Heart left ventricle (tissue), 13 donors: ENCODE results near the gene LSM12.

ENCODE experiments used
- CTCF ChIP-seq, 12 donors: fragments of 200-600 bp; sonication (generic) in 4 of 12; IDR thresholded peaks; one replicate each; pipeline versions ENCODE4 v1.5.0 to v1.8.0; 2018 to 2022; ENCODE audit warnings: antibody characterized with exemption in 12 of 12, mild to moderate bottlenecking in 5 of 12
- POLR2A ChIP-seq, 2 donors: fragments of 450-650 bp; IDR thresholded peaks; one replicate each; pipeline ENCODE4 v1.6.1; 2017; ENCODE audit warnings: antibody characterized with exemption in 2 of 2, mild to moderate bottlenecking in 2 of 2, moderate library complexity in 2 of 2
- donor health status: ischemic (EF 13 %, LVEDD 7.1; RV severe dilation, severe dysfunction).
- donor health status: DM: no; HTN: yes; CAD: no.
- donor health status: DM: no; HTN: no; CAD: no.
- donor health status: ischemic (EF 25% LVEDD 6.9; RV normal size, moderate dysfunction).
- donor health status: ischemic (EF 25% LVEDD 5.7; RV mildly dilated, moderate dysfunction).
- donor health status: ischemic (EF 35%, LVEDD 5.7; RV mildly dilated, moderate dysfunction).
- donor health status: nonischemic (EF 11% LVEDD 7.7; RV severe dilation, severe dysfunction).
- donor health status: DM: yes; HTN: yes; CAD: no.
- donor health status: PGD.
- donor health status: ischemic (EF 29% LVEDD 5.4; RV normal size, mild dysfunction).
- donor health status: nonischemic (EF 23%, LVEDD 6.1; RV moderate dilation, normal function).

- TF ChIP-seq CTCF (IDR thresholded peaks at IDR 0.05) = no peak
- no peak for TF ChIP-seq POLR2A (IDR thresholded peaks at IDR 0.05)
These were observed 58.1 kb downstream of the LSM12 start for GRCh38 chr17:44008205-44008909.
